Measurements from ENCODE around the gene LRRC18.

- TF ChIP-seq, protein P1, sequence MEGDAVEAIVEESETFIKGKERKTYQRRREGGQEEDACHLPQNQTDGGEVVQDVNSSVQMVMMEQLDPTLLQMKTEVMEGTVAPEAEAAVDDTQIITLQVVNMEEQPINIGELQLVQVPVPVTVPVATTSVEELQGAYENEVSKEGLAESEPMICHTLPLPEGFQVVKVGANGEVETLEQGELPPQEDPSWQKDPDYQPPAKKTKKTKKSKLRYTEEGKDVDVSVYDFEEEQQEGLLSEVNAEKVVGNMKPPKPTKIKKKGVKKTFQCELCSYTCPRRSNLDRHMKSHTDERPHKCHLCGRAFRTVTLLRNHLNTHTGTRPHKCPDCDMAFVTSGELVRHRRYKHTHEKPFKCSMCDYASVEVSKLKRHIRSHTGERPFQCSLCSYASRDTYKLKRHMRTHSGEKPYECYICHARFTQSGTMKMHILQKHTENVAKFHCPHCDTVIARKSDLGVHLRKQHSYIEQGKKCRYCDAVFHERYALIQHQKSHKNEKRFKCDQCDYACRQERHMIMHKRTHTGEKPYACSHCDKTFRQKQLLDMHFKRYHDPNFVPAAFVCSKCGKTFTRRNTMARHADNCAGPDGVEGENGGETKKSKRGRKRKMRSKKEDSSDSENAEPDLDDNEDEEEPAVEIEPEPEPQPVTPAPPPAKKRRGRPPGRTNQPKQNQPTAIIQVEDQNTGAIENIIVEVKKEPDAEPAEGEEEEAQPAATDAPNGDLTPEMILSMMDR (IDR thresholded peaks at IDR 0.05) = no peak
- TF ChIP-seq, protein P2, sequence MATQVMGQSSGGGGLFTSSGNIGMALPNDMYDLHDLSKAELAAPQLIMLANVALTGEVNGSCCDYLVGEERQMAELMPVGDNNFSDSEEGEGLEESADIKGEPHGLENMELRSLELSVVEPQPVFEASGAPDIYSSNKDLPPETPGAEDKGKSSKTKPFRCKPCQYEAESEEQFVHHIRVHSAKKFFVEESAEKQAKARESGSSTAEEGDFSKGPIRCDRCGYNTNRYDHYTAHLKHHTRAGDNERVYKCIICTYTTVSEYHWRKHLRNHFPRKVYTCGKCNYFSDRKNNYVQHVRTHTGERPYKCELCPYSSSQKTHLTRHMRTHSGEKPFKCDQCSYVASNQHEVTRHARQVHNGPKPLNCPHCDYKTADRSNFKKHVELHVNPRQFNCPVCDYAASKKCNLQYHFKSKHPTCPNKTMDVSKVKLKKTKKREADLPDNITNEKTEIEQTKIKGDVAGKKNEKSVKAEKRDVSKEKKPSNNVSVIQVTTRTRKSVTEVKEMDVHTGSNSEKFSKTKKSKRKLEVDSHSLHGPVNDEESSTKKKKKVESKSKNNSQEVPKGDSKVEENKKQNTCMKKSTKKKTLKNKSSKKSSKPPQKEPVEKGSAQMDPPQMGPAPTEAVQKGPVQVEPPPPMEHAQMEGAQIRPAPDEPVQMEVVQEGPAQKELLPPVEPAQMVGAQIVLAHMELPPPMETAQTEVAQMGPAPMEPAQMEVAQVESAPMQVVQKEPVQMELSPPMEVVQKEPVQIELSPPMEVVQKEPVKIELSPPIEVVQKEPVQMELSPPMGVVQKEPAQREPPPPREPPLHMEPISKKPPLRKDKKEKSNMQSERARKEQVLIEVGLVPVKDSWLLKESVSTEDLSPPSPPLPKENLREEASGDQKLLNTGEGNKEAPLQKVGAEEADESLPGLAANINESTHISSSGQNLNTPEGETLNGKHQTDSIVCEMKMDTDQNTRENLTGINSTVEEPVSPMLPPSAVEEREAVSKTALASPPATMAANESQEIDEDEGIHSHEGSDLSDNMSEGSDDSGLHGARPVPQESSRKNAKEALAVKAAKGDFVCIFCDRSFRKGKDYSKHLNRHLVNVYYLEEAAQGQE (IDR thresholded peaks at IDR 0.05; ENCODE audit: low read depth, low read length) = no peak
- TF ChIP-seq SMC3 (IDR thresholded peaks at IDR 0.05; ENCODE audit: low read depth, low read length) (no peak), SIN3A (IDR thresholded peaks at IDR 0.05; ENCODE audit: borderline replicate concordance, low read depth, low read length) (no peak), MXI1 (IDR thresholded peaks at IDR 0.05; ENCODE audit: low read depth, low read length) (no peak), RAD21 (IDR thresholded peaks at IDR 0.05; ENCODE audit: low read length) (no peak), JUND (IDR thresholded peaks at IDR 0.05) (no peak)
- TF ChIP-seq, protein P3, sequence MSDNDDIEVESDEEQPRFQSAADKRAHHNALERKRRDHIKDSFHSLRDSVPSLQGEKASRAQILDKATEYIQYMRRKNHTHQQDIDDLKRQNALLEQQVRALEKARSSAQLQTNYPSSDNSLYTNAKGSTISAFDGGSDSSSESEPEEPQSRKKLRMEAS (IDR thresholded peaks at IDR 0.05; ENCODE audit: low read depth) = no peak
These were observed 42.7 kb downstream of the LRRC18 start for GRCh38 chr10:48896756-48897440.

Data from SK-N-SH (cell line).